Central memory CD8-positive, alpha-beta T cell (primary cell): ENCODE results near the gene GLTP.

Experiments
- ATAC-seq: fragments of 150-1000 bp; cut with Tn5 transposase; replicated peaks from 2 replicates; pipeline ENCODE4 v1.10.0; 2022; ENCODE audit warnings: mild to moderate bottlenecking, moderate FRiP score, moderate number of reproducible peaks; ENCODE audit not compliant: poor library complexity, severe bottlenecking; ENCODE audit errors: extremely low read depth
- DNase-seq, 2 donors: peaks; one replicate each; pipeline ENCODE4 v3.0.0; 2021; ENCODE audit warnings: low spot score in 2 of 2
- H3K27ac Mint-ChIP-seq: one replicate; pipeline ENCODE4 v1.8.0; 2022; ENCODE audit warnings: low read depth, mild to moderate bottlenecking, moderate library complexity, mixed read lengths
- H3K27me3 Mint-ChIP-seq: one replicate; pipeline ENCODE4 v1.8.0; 2022; ENCODE audit warnings: mixed read lengths
- H3K36me3 Mint-ChIP-seq: one replicate; pipeline ENCODE4 v1.8.0; 2022; ENCODE audit warnings: mild to moderate bottlenecking, moderate library complexity, mixed read lengths; ENCODE audit not compliant: insufficient read depth
- H3K4me1 Mint-ChIP-seq: one replicate; pipeline ENCODE4 v1.8.0; 2022; ENCODE audit warnings: mixed read lengths
- H3K4me3 Mint-ChIP-seq: one replicate; pipeline ENCODE4 v1.8.0; 2022; ENCODE audit warnings: mild to moderate bottlenecking, moderate library complexity, mixed read lengths
- H3K9me3 Mint-ChIP-seq: one replicate; pipeline ENCODE4 v1.8.0; 2022; ENCODE audit warnings: mixed read lengths

The GLTP gene

GRCh38 chr12:109803678-109804077 is 76.7 kb downstream of the GLTP start:
- peaks cover 3% of the 10 kb centered on the region for H3K36me3 Mint-ChIP-seq
- no peaks in the 10 kb centered on the region for H3K27me3 Mint-ChIP-seq
- ATAC-seq: no peak
- no peak overlapping the region for H3K27ac Mint-ChIP-seq
- no peaks in the 10 kb centered on the region for H3K9me3 Mint-ChIP-seq
- DNase-seq: no peak
- no peaks in the 10 kb centered on the region for H3K4me1 Mint-ChIP-seq
- H3K4me3 Mint-ChIP-seq: no peak overlapping the region

GRCh38 chr12:109802828-109803227 is 77.5 kb downstream of the GLTP start:
- ATAC-seq (no peak), DNase-seq (no peak)
- peaks cover 5% of the 10 kb centered on the region for H3K36me3 Mint-ChIP-seq
- H3K27ac Mint-ChIP-seq: no peak overlapping the region
- H3K27me3 Mint-ChIP-seq: peaks cover 6% of the 10 kb centered on the region
- H3K4me3 Mint-ChIP-seq: no peak overlapping the region
- H3K9me3 Mint-ChIP-seq: no peaks in the 10 kb centered on the region
- H3K4me1 Mint-ChIP-seq: no peaks in the 10 kb centered on the region
